ENCODE data around the gene KCNQ1. TPM values are rescaled to one million over a fixed set of nuclear protein-coding genes. Genes with fewer than 3 reads are reported as not detected.

KCNQ1 gene
- total RNA-seq, 1 experiment from 2014 or later: 9.2 TPM

- no peak overlapping the region for H3K4me3 Mint-ChIP-seq (ENCODE audit: low read depth, unreplicated experiment)
- H3K9me3 Mint-ChIP-seq (ENCODE audit: low read depth, unreplicated experiment): no peaks in the 10 kb centered on the region
- peaks cover 3% of the 10 kb centered on the region for H3K36me3 Mint-ChIP-seq (ENCODE audit: insufficient read depth, unreplicated experiment)
- DNase-seq: no peak
- H3K27ac Mint-ChIP-seq (ENCODE audit: unreplicated experiment): no peak overlapping the region
- no peak for TF ChIP-seq CTCF (IDR thresholded peaks at IDR 0.05; ENCODE audit: unreplicated experiment)
- BruUV-seq (replicated peaks): no TSS peak
- no peaks in the 10 kb centered on the region for H3K4me1 Mint-ChIP-seq (ENCODE audit: low read depth, unreplicated experiment)
- CTCF ChIA-PET: interaction anchor here (0.6 kb wide), 1 partner anchor 246 kb away, joined by 4 read pairs; no protein-coding TSS in a partner anchor
- peaks cover 73% of the 10 kb centered on the region for H3K27me3 Mint-ChIP-seq (ENCODE audit: unreplicated experiment)
- intact Hi-C loops (cut with micrococcal nuclease; ENCODE audit: unreplicated experiment): no loop called here
Measured at GRCh38 chr11:2716376-2717095, 271.7 kb downstream of the KCNQ1 start.

GRCh38 chr11:2717561-2718325, 272.9 kb downstream of the KCNQ1 start:
- no peak overlapping the region for H3K4me3 Mint-ChIP-seq (ENCODE audit: low read depth, unreplicated experiment)
- H3K4me1 Mint-ChIP-seq (ENCODE audit: low read depth, unreplicated experiment): no peaks in the 10 kb centered on the region
- intact Hi-C loops (cut with micrococcal nuclease; ENCODE audit: unreplicated experiment): no loop called here
- no peak for TF ChIP-seq CTCF (IDR thresholded peaks at IDR 0.05; ENCODE audit: unreplicated experiment)
- H3K9me3 Mint-ChIP-seq (ENCODE audit: low read depth, unreplicated experiment): no peaks in the 10 kb centered on the region
- peaks cover 3% of the 10 kb centered on the region for H3K36me3 Mint-ChIP-seq (ENCODE audit: insufficient read depth, unreplicated experiment)
- H3K27me3 Mint-ChIP-seq (ENCODE audit: unreplicated experiment): peaks cover 61% of the 10 kb centered on the region
- CTCF ChIA-PET: no interaction called here
- H3K27ac Mint-ChIP-seq (ENCODE audit: unreplicated experiment): no peak overlapping the region
- no TSS peak for BruUV-seq (replicated peaks)
- DNase-seq: no peak

- peaks cover 57% of the 10 kb centered on the region for H3K27me3 Mint-ChIP-seq (ENCODE audit: unreplicated experiment)
- H3K4me3 Mint-ChIP-seq (ENCODE audit: low read depth, unreplicated experiment): no peak overlapping the region
- H3K27ac Mint-ChIP-seq (ENCODE audit: unreplicated experiment): no peak overlapping the region
Measured at GRCh38 chr11:2718817-2719438, 274.1 kb downstream of the KCNQ1 start.

More at GRCh38 chr11:2718817-2719438, 274.1 kb downstream of the KCNQ1 start:
- DNase-seq: no peak
- CTCF ChIA-PET: no interaction called here
- H3K4me1 Mint-ChIP-seq (ENCODE audit: low read depth, unreplicated experiment): no peaks in the 10 kb centered on the region
- TF ChIP-seq CTCF (IDR thresholded peaks at IDR 0.05; ENCODE audit: unreplicated experiment): no peak
- H3K36me3 Mint-ChIP-seq (ENCODE audit: insufficient read depth, unreplicated experiment): peaks cover 3% of the 10 kb centered on the region
- intact Hi-C loops (cut with micrococcal nuclease; ENCODE audit: unreplicated experiment): no loop called here
- no peaks in the 10 kb centered on the region for H3K9me3 Mint-ChIP-seq (ENCODE audit: low read depth, unreplicated experiment)
- no TSS peak for BruUV-seq (replicated peaks)

Data from Calu3 (cell line).